ENCODE results near the gene SLC12A5.

SLC12A5 gene

DNA sequence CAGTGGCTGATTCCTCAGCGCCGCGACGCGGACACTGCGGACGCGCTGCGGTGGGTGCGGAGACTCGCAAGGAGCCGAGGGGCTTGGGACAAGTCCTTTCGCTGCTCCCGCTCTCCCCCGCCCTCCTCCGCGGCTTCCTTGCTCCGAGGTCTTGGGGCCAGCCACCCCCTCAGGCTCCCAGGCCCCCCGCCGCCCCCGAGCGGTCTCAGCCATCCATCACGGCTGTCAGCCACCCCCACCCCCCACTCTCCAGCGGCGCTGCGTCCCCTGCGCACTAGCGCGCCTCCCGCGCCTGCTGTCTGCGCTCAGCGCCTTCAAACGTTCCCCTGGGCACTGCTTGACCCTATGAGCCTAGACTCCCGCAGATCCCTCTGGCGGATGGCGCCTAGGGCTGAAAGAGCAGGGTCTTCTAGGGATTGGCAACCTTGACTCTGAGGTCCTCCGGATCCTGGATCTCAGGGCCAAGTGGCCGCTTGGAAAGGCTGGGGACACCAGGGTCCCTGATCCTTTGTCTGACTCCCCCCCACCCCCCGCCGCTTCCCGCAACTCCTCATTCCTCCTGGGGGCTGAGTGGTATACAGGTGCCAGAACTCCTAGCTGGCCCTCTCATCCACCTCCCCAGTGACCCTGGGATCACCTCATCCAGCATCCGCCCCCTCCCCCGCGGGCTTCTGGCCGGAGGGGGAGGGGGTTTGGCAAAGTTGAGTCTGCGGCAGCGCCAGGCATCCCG is 1.4 kb downstream of the SLC12A5 start:
- no peak for DNase-seq

DNA sequence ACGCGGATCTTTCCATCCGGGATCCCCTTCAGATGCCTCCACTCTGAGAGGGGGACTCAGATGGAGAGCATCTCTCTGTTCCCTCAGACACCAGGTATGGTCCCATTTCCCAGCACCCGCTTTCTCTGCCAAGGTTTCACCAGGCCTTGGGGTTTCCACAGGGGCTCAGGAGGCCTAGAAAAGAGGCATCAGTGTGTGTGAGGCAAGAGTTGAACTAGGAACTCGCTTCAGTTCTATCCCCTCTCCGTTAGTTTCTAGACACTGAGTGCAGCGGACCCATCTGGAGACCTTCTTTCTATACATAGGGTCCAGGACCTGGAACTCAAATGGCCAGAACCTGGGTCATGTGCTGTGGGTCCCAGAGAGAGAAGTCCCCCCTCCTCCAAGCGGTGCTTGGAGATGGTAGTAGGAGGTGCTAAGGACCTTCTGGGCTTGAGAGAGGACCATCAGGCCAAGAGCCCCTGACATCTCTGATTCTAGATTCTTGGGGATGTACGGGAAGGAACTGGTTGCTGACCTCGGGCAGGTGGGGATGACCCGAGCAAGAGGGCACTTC is 2.1 kb downstream of the SLC12A5 start:
- no peak for DNase-seq

DNA sequence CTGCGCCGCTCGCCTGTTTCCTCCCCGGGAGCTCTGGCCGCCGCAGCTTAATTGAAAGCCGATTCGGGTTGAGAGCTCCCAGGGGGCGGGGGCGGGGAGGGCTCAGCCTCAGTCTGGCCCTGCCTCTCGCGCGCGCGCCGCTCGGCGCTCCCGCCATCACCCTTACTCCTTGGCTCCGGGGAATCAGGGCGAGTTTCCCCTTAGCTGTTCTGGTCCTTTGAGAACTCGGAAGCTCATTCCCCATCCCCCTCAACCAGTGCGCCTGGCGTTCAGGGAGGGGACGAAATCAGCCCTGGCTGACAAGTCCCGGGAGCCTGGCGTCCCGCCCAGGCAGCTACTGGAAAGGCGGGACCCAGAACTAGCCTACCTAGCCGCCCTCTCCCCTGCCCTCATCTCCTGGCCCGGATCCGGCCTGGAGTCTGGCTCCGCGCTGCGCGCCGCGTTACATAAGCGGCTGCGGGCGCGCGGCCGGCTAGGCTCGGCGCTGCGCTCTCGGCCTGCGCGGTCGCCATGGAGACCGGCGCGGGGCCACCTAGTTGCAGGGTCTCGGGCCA is 2.8 kb downstream of the SLC12A5 start:
- peak; percentile 64 for DNase-seq

DNA sequence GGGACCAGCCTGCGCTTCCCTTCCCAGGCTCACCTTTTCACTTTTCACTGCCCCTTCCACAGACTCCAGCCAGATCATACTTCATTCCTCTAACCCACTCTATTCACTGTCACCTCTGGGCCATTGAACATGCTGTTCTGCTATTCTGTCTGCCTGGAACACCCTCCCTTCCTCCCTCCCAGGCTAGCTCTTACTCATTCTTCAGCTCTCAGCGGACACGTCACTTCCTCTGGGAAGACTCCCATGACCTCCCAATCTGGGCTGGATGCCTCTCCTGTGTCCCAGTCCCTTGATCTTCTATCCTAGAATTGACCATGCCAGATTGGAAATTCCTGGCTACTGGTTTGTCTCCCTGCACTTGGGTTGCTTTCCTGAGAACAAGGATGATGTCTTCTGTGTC is 5.0 kb downstream of the SLC12A5 start:
- no peak for DNase-seq

DNA sequence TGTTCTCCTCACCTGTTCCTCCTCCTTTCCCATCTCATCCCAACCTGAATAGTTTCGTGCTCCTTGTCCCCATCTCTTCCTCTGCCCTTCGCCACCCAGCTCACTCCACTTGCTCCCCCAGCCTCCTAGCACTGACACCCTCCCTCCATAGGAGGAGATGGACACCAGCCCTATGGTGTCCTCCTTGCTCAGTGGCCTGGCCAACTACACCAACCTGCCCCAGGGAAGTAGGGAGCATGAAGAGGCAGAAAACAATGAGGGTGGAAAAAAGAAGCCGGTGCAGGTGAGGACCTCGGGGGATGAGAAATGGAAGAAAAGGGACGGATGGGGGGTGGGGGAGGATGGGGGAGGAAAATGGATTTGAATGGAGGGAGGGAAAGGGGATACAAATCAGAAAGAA is 6.2 kb downstream of the SLC12A5 start:
- no peak for DNase-seq

DNA sequence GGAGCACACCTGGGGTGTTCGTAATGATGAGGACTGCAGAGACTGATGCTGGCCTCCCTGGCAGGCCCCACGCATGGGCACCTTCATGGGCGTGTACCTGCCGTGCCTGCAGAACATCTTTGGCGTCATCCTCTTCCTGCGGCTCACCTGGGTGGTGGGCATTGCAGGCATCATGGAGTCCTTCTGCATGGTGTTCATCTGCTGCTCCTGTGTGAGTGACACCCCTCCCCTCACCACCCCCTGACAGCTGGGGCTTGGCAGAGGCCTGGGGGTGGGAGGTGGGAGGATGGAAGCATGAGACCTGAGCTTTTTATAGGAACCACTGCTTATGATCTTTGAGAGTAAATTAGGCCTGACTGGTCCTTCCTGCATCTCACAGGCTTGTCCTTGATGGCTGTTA is 6.7 kb downstream of the SLC12A5 start:
- DNase-seq, result no peak

DNA sequence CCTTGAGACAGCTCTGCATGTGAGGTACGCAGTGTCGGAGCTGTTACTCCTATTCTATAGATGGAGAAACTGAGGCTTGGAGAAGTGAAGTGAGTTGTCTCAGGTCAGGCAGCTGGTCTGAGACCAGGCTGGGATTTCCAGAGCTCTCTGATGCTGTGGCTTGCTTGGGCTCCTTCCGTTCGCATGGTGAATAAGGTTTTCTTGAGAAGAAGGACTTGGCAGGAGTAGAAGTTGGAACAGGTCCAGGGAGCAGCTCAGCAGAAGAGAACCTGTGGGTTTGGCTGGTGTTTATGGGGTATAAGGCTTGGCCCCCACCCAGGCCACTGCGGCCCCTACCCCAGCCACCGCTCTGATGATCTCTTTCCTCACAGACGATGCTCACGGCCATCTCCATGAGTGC is 7.4 kb downstream of the SLC12A5 start:
- DNase-seq, result no peak

DNA sequence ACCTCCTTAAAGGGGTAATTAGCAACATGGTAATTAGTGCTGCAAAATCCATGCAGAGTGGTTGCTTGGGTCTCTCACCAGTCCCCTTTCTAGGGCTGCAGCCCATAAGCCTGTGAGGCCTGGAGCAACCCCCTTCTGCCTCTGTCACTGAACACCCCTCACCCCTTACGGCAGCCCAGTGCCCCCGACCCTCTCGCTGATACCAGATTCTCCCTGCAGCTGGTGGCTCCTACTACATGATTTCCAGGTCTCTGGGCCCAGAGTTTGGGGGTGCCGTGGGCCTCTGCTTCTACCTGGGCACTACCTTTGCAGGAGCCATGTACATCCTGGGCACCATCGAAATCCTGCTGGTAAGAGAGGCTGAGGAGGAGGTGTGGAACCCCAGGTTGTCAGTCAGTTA is 8.0 kb downstream of the SLC12A5 start:
- no peak for DNase-seq

DNA sequence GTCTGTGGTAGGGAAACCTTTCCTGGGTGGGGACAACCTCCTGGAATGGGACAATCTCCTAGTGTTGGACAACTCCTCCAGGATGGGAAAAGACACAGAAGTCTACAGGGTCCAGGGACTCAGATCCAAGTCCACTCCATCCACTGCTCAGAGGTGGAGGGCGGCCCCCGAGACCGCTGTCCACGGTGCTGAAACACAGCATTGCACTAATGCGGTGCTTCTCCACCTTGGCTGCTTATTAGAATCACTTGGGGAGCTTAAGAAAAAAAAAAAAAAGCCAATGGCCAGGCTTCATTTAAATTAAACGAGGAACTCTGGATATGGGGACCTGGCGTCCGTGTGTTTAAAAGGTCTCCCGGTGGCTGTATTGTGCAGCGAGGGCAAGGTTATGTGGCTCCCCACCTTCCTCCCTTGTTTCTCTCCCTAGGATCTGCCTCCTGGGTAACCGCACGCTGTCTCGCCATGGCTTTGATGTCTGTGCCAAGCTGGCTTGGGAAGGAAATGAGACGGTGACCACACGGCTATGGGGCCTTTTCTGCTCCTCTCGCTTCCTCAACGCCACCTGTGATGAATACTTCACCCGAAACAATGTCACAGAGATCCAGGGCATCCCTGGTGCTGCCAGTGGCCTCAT is 12.0 kb downstream of the SLC12A5 start:
- DNase-seq, result no peak

DNA sequence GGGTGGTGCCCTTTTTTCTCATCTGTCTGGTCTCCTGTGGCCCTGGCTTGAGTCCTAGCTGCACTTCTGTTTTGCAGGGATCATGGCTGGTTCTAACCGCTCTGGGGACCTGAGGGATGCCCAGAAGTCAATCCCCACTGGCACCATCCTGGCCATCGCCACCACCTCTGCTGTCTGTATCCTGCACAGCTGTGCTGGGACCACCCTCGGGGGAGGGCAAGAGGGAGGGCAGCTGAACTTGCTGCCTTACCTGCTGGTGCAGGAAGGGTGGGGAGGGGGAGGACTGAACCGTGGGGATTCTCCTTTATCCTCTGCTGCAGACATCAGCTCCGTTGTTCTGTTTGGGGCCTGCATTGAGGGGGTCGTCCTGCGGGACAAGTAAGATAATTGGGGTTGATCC is 14.5 kb downstream of the SLC12A5 start:
- no peak for DNase-seq

DNA sequence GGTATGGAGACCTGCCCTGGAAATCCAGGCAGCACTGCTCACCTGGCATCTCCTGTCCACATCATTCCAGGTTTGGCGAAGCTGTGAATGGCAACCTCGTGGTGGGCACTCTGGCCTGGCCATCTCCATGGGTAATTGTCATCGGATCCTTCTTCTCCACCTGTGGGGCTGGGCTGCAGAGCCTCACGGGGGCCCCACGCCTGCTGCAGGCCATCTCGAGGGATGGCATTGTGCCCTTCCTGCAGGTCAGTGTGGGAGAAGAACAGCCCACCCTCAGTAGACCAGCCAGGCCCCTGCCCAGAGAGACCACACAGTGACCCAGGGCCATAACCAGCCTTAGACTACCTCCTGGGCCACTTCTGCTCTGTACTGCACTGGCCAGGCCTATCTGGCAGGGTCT is 15.9 kb downstream of the SLC12A5 start:
- no peak for DNase-seq

DNA sequence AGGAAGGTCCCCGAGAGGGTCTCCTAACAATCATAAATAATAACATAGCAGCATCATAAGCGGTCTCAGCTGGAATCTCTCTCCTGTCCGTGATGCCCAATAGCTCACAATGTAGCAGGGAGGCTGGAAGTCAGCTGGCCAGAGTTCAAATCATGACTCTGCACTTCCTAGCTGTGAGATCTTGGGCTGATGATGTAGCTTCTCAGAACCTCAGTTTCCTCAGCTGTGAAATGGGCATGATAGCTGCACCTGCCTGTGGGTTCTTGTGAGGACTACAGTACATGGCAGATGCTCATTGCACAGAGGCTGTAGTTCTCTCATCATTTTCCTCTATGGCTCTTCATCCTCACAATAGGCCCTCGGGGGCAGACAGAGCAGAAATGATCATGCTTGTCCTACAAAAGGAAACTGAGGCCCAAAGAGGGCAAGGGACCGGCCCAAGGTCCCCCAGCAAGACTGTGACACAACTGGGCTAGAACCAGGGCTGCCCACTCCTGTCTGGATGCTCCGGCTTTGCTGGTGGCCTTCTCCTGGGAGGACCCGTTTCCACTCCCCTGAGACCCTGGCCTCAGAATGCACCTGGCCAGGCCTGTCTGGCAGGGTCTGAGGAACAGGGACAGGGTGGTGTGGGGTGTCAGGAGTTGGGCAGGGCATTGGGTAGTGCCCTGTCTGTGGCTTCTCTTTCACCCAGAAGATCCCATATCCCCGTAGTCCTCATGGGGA is 17.7 kb downstream of the SLC12A5 start:
- DNase-seq, result no peak

DNA sequence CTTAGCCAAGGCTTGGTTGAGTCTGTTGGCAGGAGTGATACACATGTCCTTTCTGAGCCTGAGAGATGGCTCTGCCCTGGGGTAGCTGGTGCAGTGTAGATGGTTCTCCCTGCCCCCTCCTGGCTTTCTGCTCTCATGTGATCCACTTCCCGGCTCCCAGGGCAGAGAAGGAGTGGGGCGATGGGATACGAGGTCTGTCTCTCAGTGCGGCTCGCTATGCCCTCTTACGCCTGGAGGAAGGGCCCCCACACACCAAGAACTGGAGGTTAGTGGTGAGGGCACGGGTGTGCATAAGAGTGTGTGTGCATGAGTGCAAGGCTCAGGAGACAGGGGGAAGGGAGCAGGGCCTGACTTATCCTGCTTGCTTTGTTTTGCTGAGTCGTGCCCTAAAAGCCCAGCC is 18.8 kb downstream of the SLC12A5 start:
- DNase-seq, result no peak

DNA sequence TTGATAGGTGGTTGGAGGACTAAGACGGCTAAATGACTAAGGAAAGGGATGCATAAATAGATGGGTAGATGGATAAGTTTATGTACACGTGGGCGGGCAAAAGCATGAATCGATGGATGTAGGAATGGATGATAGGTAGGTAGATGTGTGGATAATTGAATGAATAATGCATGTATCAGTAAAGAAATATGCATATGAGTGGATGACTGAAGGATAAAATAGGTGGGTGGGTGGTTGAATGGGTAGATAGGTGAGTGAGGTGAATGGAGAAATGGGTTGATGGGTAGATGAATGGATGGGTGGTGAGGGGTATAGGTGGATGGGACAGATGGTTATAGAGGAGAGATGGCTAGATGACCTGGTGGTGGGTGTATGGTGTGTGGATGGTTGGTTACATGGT is 20.2 kb downstream of the SLC12A5 start:
- DNase-seq, result no peak

DNA sequence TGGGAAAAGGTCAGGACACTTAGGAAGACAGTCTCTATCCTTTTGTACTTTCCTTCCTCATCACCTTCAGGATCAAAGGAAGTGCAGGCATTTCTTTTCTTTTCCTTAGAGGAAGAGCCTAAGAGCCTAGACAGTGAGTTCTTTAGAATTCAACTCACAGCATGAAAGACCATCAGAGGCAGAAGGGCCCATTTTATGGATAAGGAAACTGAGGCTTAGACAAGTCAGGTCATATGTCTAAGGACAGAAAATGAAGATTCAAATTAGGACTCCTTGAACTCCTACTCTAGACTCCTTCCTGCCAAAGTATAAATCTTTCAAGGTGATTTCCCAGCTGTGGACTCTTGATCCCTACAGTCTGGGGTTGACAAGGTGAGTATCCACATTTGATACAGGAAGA is 20.8 kb downstream of the SLC12A5 start:
- no peak for DNase-seq

DNA sequence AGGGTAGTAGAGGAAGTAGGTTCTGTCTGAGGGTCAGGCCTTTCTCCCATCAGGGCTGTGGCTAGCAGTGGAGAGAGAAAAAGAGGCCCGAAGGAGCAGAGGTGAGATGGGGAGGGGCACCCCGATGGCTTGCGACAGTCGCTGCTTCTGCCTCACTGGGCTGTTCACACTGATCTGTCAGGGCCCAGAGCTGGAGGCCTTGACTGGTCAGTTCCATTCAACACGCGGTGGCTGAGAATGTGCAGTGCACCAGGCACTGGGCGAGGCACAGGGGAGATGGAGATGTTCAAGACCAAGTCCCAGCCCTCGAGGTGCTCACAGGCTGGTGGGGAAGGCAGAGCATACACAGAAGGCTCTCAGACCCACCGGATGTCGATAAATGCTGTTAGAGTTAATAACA is 21.4 kb downstream of the SLC12A5 start:
- no peak for DNase-seq

DNA sequence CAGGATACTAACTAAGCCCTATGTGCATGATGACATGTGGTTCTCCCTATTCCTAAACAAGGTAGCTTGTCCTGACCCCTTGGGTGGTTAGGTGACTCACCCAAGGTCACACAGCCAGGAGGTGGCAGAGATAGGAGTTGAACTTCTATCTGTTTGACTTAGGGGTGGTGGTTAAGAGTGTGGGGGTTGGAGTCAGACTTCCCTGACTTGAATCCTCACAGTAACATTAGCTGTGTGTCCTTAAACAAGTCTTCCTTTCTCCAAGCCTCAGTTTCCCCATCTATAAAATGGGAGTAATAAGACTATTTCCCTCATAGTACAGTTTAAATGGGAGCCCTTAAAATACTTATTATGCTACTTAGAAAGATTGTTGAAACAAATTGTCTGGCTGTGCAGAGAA is 21.9 kb downstream of the SLC12A5 start:
- no peak for DNase-seq

DNA sequence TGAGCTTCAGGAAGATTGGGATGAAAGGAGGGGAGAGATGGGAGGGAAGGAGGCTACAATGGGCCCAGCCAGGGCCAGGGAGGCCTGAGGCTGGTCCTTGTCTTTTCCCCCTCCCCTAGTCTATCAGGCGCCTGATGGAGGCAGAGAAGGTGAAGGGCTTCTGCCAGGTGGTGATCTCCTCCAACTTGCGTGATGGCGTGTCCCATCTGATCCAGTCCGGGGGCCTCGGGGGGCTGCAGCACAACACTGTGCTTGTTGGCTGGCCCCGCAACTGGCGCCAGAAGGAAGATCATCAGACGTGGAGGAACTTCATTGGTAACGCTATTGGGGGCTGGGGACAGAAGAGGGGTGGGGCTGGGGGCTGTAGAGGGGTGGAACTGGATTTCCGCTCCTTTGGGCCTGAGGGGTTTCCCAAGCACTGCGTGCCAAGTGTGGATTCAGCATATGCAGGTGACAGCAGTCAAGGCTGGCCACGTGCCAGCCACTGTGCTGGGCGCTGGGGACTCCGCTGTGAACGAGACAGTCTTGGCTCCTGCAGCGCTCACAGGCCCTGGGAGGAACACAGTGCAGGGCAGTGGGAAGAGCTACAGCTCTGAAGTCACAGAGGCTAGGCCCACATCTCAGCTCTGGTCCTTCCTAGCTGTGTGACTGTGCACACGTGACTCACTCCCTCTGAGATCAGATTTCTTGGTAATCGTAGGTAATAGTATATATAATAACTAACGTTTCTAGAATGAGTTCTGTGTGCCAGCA is 22.7 kb downstream of the SLC12A5 start:
- DNase-seq, result no peak

DNA sequence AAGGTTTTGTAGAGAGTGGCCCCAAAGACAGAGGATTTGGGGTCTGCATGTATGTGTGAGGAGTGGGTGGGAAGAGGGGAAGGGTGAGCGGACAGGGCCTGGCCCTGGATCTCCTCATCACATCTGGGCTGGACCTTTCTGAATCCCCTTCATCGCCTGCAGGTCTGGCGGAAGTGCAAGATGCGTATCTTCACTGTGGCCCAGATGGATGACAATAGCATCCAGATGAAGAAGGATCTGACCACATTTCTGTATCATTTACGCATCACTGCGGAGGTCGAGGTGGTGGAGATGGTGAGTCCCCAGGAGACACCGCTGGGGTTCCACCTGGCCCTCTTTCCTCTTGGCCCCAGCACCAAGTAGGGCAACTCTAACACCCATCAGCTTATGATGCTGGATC is 24.4 kb downstream of the SLC12A5 start:
- no peak for DNase-seq

DNA sequence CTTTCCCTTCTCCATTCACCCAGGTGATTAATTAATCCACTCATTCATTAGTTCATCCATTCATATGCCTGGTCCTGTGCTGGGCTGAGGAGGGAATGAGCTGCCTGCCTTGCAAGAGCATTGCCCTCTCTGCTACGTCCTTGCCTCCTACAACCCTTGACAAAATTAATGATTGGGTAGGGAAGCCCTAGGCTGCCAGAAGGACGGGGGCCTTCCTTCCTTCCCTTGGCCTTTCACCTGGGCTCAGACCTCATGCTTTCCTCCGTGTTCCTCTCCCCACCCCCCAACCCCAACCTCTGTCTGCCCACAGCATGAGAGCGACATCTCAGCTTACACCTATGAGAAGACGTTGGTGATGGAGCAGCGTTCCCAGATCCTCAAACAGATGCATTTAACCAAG is 25.6 kb downstream of the SLC12A5 start:
- no peak for DNase-seq

DNA sequence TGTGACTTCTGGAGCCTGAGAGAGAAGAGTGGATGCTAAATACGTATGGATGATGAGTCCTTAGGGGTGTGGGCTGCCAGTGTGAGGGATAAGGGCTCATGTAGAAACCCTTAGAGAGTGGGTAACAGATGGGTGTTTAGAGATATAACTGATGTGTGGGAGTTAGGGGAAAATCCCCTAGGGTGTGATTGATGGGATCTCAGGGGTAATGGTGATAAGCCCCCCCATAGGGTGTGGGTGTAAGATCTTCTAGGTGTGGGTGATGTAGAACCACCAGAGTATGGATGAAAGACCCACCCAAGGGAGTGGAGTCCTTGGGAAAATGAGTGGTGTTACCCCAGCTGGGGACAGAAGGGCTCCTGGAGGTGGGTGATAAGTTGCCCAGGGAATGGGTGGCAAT is 26.3 kb downstream of the SLC12A5 start:
- no peak for DNase-seq

DNA sequence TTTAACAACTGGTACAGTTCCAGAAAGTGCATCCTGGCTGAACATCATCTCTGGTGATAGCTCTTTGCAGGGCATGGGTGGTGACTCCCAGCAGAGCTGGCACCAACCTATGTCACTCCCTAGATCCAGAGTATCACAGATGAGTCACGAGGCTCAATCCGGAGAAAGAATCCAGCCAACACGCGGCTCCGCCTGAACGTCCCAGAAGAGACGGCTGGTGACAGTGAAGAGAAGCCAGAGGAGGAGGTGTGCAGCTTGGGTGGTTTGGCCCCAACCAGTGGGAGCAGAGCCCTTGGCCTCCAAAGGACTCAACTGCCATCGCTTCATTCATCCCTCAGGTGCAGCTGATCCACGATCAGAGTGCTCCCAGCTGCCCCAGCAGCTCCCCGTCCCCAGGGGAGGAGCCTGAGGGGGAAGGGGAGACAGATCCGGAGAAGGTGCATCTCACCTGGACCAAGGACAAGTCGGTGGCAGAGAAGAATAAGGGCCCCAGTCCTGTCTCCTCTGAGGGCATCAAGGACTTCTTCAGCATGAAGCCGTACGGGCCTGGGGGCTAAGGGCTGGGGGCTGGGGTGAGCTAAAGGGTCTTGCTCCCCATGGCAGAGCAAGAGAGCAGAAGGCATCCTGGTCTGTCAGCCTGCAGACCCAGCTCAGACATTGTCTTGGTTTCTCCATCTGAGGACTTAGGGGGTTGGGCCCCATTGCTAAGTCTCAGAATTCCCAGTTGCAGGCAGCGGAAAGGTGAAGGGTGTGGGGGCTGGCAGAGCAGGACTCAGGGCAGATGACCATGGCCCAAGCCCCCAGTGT is 27.2 kb downstream of the SLC12A5 start:
- DNase-seq, result no peak

All from DMS153 (cell line).